HG02938 (cell line): ENCODE data around the gene IFT20.

Source experiments
- ATAC-seq: cut with Tn5 transposase; IDR thresholded peaks from one replicate; pipeline ENCODE4 v1.9.1; 2021; ENCODE audit warnings: mild to moderate bottlenecking, moderate library complexity; ENCODE audit not compliant: unreplicated experiment

The IFT20 gene

GRCh38 chr17:28338056-28338768, 2.9 kb upstream of the IFT20 start:
- ATAC-seq, result no peak

DNA sequence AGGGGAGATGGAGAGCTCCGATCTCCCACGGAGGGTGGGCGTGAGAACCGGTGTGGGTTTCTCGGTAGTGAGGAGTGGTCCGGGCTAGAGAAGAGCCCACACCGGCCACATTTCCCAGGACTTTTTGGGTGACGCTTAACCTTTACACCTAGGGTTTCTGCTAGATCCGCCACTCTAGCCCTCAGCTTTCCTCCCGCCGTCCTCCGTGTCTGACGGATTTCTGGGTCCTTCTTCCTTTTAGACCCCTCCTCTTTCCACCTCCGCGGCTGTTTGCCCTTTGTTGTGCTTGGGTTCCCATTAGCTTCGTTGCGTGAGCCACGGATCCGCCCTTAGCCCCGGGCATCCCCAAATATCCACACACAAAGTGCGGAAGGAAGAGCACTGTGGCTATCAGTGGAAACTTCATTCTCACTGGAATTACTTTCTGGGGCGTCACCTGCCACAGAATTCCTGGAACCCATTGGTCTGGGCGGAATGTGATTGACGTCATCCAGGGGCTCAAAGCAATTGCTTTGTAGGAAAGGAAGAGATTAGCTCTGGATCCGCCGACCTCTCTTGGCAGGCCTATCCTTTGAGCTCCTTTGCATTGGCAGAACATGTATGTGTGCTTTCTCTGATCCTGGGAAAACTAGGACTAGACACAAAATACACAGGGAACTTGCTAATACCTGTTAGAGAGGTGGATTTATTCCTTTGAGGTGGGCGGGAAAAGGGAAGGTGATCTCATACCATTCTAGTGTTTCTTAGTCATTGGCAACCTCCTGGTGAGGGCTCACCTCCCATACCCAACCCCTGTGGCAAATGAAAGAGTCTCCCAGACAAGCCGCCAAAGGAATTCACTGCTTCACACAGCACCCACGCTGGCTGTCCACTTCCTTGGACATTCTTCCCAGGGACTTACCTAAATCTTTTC, 943 bp upstream of the IFT20 start:
- ATAC-seq, result no peak

DNA sequence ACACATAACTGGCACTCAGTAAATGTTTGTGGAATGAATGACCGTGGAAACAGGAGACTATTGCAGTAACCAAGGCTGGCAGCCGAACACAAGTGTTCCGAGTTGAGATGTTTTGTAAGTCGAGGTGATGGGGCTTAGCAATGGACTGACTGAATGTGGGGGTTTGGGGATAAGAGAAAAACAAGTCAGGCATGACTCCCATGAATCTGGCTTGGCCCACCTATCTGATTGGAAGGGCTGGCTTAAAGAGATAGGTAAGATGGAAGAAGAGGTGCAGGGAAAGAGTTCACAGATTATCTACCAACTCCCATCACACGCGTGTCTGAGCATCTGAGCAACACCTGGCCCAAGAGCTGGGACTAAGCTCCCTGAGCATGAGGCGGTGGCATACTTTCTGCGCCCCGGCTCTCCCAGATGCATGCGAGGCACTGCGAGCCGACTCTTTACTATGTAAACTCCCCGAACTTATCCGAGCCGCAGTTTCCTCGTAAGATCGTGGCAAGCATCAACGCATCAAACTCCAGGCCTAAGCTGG, 539 bp downstream of the IFT20 start:
- ATAC-seq, result peak; percentile 2

GRCh38 chr17:28334171-28334570, 1.1 kb downstream of the IFT20 start:
- no peak for ATAC-seq

- no peak for ATAC-seq
Observed at GRCh38 chr17:28333083-28333746, 2.1 kb downstream of the IFT20 start.

- no peak for ATAC-seq
Observed at GRCh38 chr17:28331891-28332420, 3.3 kb downstream of the IFT20 start.

DNA sequence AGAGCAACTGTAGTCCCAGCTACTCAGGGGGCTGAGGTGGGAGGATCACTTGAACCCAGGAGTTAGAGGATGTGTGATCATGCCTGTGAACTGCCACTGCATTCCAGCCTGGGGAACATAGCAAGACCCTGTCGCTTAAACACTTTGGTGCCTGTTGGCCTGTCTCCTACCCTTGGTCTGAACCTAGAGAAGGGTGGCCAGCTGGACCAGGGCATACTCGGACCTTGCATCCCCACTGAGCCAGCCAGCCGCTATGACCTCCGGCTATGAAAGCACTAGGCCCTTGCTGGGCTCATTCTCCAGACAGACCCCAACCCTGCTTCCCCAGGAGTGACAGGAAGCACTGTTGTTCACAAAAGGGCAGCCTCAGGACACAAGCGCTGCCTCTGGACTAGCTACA, 4.6 kb downstream of the IFT20 start:
- no peak for ATAC-seq

GRCh38 chr17:28328325-28328724, 6.9 kb downstream of the IFT20 start:
- ATAC-seq, result no peak

- no peak for ATAC-seq
Observed at GRCh38 chr17:28327709-28328108, 7.6 kb downstream of the IFT20 start.

DNA sequence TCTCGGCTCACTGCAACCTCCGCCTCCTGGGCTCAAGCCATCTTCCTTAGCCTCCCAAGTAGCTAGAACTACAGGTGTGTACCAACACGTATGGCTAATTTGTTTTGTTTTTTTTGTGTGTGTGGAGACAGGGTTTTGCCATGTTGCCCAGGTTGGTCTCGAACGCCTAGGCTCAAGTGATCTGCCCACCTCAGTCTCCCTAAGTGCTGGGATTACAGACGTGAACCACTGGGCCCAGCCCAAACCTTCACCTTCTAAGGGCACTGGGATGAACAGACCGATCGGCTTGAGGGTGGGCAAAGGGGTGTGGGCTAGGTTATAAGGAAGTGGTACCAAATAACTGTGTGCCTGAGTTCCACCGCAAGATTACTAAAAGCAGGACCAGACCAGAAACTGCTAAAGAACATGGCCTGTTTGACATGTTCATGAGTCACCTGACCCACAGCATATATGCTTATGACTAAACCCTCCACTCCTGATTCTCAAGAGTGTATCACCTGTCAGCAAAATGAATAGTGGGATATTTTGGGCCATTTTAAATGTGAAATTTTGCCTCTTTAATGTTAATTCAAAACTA, 8.2 kb downstream of the IFT20 start:
- ATAC-seq, result peak; percentile 59

DNA sequence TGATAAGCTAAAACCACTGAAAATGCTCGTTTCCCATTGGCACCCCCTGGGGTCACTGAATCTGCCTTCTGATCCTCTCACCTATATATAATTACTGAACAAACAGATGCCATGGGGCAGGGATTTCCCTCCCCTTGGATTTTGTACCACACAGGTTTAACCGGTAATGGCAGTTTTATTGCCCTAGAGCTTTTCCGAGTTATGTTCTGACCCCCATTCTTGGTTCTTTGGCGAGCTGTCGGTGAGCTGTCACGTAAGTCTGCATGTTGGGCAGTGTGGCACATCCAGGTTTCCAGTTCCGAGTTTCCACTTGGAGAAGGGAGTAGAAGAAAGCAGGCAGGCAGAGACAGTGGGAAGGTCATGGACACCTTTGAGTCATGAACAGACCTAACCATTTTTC, 9.2 kb downstream of the IFT20 start:
- no peak for ATAC-seq

- ATAC-seq, result no peak
Observed at GRCh38 chr17:28325211-28325610, 10.1 kb downstream of the IFT20 start.

- no peak for ATAC-seq
Observed at GRCh38 chr17:28324781-28325180, 10.5 kb downstream of the IFT20 start.

DNA sequence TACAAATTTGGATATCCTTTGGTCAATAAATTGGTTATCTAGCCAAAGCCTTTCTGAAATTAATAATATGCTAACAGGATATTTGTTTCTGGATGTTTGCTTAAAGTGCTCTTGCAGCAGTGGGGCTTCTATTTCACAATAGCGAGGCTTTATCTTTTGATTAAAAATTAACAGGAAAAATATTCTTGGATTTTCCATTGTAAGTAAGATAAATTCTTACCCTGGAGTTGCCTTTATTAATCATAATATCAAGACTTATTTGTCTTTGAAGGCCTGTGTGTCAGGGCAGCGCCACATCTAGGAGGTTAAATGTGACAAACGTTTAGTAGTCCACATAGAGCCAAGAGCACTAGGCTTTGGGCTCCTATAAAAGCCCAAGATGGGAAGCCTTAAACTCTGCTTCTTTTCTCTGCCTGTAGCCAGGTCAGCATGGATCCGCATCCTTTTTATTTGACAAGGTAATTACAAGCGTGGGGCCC, 11.0 kb downstream of the IFT20 start:
- ATAC-seq, result no peak

DNA sequence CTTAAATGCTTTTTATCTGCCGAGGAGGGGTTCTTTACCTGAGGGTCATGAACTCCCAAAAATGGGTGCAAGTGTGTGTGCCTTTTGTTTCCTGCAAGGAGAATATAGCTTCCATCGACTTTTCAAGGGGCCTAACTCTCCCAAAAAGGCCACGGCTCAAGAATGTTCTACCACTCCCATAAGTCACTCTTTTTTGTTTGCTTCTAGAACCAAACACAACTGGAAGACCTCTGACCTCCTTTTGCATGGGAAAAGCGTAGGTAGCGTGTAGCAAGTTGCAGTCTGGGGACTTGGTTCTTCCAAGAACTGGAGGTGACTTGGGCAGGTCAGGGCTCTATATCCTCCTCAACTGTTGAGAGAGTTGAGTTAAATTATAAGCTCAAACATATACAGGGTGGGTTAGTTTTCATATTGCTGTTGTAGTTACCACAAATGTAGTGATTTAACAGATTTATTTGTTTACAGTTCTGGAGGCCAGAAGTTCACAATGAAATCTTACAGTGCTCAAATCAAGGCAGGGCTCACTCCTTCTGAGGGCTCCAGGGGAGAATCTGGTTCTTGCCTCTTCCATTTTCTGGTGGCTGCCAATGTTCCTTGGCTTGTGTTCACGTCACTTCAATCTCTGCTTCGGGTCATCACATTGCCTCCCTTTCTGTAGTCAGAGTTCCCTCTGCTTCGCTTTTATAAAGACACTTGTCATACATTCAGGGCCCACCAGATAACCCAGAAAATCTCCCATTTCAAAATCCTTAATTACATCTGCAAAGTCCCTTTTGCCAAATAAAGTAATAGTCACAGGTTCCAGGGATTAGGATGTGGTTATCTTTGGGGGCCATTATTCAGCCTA, 14.8 kb downstream of the IFT20 start:
- no peak for ATAC-seq

DNA sequence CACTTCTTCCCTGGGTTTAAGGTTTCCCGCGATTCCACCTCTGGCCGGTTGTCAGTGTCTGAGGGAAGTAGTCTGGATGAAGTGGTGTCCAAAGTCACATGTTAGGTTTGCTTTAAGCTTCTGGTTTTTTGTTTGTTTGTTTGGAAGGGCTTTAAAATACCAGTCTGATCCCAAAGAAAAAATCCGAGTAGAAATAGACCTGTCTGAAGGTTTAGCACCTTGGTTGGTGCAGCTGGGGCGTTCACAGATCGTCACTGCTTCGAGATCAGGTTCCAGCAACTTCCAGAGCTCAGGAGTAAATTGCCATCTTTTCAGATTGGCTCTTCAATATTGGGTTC, 15.7 kb downstream of the IFT20 start:
- no peak for ATAC-seq

DNA sequence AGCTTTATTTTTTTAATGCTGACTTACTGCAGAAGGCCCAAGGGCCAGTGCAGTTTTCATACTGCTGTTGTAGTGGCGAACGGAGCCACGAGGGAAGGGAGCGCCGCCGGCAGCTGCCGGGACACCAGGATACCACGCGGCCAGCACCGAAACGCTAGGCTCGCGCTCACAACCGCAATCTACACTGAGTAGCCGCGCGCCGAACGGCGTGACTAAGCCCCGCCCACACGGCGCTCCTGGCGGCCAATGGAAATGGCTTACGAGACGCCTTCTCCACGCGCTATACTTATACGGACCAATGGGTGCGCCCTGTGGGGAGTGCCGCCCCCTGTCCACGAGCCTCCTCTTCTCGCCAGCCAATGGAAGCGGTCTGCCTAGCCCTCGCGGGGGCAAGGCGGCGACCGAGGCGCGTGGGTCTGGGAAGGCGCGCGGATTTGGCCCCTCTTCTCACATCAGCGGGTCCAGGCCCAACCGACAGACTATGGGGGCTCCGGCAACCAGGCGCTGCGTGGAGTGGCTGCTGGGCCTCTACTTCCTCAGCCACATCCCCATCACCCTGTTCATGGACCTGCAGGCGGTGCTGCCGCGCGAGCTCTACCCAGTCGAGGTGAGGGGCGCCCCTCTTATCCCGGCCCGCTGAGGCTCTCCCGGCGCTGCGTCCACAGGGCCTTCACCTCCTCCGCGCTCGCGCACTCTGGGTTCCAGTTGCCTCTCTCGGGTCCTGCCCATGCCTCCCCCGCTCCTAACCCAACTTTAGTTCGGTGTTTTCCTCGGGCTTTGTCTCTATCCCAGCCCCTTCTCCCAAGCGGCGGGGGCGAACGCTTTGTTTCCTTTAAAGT, 16.3 kb downstream of the IFT20 start, which contains the start of gene TMEM97:
TMEM97 (plus strand) TSS at position 442 of the 839 bp plus-strand sequence; CDS start at position 482, 40 bp downstream.
- peak; percentile 93 for ATAC-seq

- no peak for ATAC-seq
Observed at GRCh38 chr17:28317966-28318758, 17.1 kb downstream of the IFT20 start.
